ENCODE measurements around the gene DOCK11. TPM values are rescaled to one million over a fixed set of nuclear protein-coding genes. Genes with fewer than 3 reads are reported as not detected.

Gene DOCK11
- total and polyA plus RNA-seq, 12 donors: 1.3 to 9.4 (median 3.0) TPM

- ATAC-seq (no peak), DNase-seq (no peak)
- TF ChIP-seq, protein P1, sequence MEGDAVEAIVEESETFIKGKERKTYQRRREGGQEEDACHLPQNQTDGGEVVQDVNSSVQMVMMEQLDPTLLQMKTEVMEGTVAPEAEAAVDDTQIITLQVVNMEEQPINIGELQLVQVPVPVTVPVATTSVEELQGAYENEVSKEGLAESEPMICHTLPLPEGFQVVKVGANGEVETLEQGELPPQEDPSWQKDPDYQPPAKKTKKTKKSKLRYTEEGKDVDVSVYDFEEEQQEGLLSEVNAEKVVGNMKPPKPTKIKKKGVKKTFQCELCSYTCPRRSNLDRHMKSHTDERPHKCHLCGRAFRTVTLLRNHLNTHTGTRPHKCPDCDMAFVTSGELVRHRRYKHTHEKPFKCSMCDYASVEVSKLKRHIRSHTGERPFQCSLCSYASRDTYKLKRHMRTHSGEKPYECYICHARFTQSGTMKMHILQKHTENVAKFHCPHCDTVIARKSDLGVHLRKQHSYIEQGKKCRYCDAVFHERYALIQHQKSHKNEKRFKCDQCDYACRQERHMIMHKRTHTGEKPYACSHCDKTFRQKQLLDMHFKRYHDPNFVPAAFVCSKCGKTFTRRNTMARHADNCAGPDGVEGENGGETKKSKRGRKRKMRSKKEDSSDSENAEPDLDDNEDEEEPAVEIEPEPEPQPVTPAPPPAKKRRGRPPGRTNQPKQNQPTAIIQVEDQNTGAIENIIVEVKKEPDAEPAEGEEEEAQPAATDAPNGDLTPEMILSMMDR (IDR thresholded peaks at IDR 0.05): no peak
- H3K36me3 ChIP-seq: peaks cover 0 to 15% (median 0%) of the 10 kb centered on the region in 9 donors
- peaks cover 0 to 4% (median 0%) of the 10 kb centered on the region in 11 donors for H3K9me3 ChIP-seq
- intact Hi-C loops (cut with DNase I): no loop called here
- WGBS, 2 donors: 97% methylated on average over 3 of the region's 3 CpGs
- H3K4me1 ChIP-seq: peaks cover 0 to 27% (median 0%) of the 10 kb centered on the region in 9 donors
- no peak overlapping the region for H3K4me3 ChIP-seq
- H3K27ac ChIP-seq: no peak overlapping the region
- peaks cover 0 to 14% (median 0%) of the 10 kb centered on the region in 7 donors for H3K27me3 ChIP-seq
Measured at GRCh38 chrX:118541482-118541881, 45.9 kb downstream of the DOCK11 start.

DNA sequence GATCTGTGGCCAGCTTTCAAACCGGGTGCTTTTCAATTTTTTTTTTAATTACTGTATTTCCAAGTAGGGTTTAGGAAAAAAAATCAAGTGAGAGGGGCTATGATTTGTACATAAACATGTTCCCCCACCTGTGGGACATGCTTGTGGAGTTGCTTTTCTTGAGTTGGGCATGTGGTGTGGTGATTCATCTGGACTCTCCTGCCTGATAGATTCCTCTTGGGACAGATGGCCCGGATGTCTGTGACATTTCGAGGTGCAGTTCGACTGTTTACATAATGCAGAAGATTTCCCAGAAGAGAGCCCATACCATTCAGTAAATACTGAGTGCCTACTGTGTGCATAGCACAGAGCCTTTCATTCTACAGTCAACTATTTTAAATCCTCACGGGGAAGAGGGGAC is 49.9 kb downstream of the DOCK11 start:
- H3K27ac ChIP-seq: no peak overlapping the region
- TF ChIP-seq, protein P1 (IDR thresholded peaks at IDR 0.05): no peak
- peaks cover 0 to 7% (median 0%) of the 10 kb centered on the region in 7 donors for H3K27me3 ChIP-seq
- intact Hi-C loops (cut with DNase I): no loop called here
- peaks cover 0 to 38% (median 0%) of the 10 kb centered on the region in 9 donors for H3K36me3 ChIP-seq
- peaks cover 0 to 5% (median 0%) of the 10 kb centered on the region in 9 donors for H3K4me1 ChIP-seq
- peaks cover 0 to 1% (median 0%) of the 10 kb centered on the region in 11 donors for H3K9me3 ChIP-seq
- DNase-seq: no peak
- no peak overlapping the region for H3K4me3 ChIP-seq
- ATAC-seq: no peak
- 62% methylated on average over 5 of the region's 5 CpGs for WGBS, 2 donors

DNA sequence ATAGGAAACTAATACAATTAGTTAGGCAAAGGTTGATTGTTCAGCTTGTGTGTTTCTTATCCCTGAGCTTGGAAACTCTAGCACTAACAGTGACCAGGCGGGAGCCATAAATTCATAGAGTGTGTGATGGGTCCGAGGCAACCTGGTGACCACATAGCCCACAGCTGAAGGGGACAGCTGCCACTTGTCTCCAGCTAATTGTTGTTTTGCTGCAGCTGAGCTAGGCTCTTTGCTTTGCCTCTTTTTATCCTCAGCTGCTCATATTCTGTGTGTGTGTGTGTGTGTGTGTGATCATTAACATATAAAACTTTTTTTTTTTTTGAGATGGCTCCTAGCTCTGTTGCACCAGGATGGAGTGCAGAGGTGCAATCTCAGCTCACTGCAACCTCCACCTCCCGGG is 53.2 kb downstream of the DOCK11 start:
- H3K27me3 ChIP-seq: peaks cover 0 to 7% (median 0%) of the 10 kb centered on the region in 7 donors
- peaks cover 0 to 8% (median 0%) of the 10 kb centered on the region in 9 donors for H3K4me1 ChIP-seq
- peaks cover 0 to 38% (median 0%) of the 10 kb centered on the region in 9 donors for H3K36me3 ChIP-seq
- ATAC-seq (no peak), DNase-seq (no peak)
- intact Hi-C loops (cut with DNase I): no loop called here
- TF ChIP-seq, protein P1 (IDR thresholded peaks at IDR 0.05): no peak
- no peak overlapping the region for H3K27ac ChIP-seq
- no peak overlapping the region for H3K4me3 ChIP-seq
- 92 to 100% methylated on average over 3 of the region's 3 CpGs for WGBS, 2 donors
- no peaks in the 10 kb centered on the region for H3K9me3 ChIP-seq

DNA sequence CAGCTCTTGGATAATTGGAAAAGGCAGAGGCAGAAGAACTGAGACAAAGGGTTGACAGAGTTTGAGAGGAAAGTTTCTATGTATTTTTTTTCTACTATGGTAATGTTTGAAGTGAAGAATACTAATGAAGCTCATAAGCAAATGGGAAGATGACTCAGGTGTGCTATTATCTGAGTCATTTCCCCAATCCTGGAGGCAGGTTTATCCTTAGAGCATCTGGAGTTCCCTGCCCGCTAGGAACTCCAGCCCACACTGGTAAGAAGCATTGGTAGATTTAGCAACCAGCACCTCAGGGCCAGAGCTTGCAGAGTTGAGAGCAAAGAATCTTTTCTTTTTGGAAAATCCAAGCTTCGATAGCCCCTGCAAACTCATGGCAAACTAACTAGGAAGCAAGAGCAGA is 55.2 kb downstream of the DOCK11 start:
- no peak for ATAC-seq
- no peak for DNase-seq
- Histone ChIP-seq H3K27ac (no peak overlapping the region), H3K27me3 (peaks cover 0 to under 1% (median 0%) of the 10 kb centered on the region in 7 donors), H3K4me3 (no peak overlapping the region), H3K36me3 (peaks cover 0 to 32% (median 0%) of the 10 kb centered on the region in 9 donors), H3K4me1 (peaks cover 0 to 3% (median 0%) of the 10 kb centered on the region in 9 donors), H3K9me3 (no peaks in the 10 kb centered on the region)
- TF ChIP-seq, protein P1 (IDR thresholded peaks at IDR 0.05): no peak
- intact Hi-C loops (cut with DNase I): no loop called here
- WGBS, 2 donors: 96 to 100% methylated on average over 2 of the region's 2 CpGs

Data from heart right ventricle (tissue), 16 donors.